Tibial nerve (tissue), 4 donors: ENCODE data around the gene SYT7. TPM values are rescaled to one million over a fixed set of nuclear protein-coding genes. Genes with fewer than 3 reads are reported as not detected.
A peak's percentile ranks its signal among the peaks of the same experiment; 100 is the strongest.

Experiments
- DNase-seq, 2 donors: peaks; one replicate each; pipeline ENCODE4 v3.0.0-alpha.2; 2019; ENCODE audit warnings: low spot score in 2 of 2
- H3K27ac ChIP-seq, 4 donors: fragments of 200-600 bp; sonication (generic) in 3 of 4; one replicate each; pipeline ENCODE4 v1.5.1; 2017 to 2019; ENCODE audit warnings: mild to moderate bottlenecking in 1 of 4
- H3K27me3 ChIP-seq, 2 donors: fragments of 200-600 bp; sonication (generic) in 1 of 2; one replicate each; pipeline versions ENCODE4 v1.5.1 to v1.6.0; 2017 to 2019
- H3K36me3 ChIP-seq, 3 donors: fragments of 200-600 bp; sonication (generic); one replicate each; pipeline ENCODE4 v1.5.1; 2018 to 2019
- H3K4me1 ChIP-seq, 4 donors: fragments of 200-600 bp; sonication (generic) in 3 of 4; one replicate each; pipeline ENCODE4 v1.5.1; 2017 to 2019
- H3K4me3 ChIP-seq, 4 donors: fragments of 200-600 bp; sonication (generic) in 3 of 4; one replicate each; pipeline ENCODE4 v1.5.1; 2017 to 2019; ENCODE audit warnings: mild to moderate bottlenecking in 1 of 4, moderate library complexity in 1 of 4
- H3K9me3 ChIP-seq, 4 donors: fragments of 200-600 bp; sonication (generic) in 3 of 4; one replicate each; pipeline ENCODE4 v1.5.1; 2017 to 2019
- EP300 ChIP-seq, 2 donors: sonication (generic); formaldehyde crosslinking; IDR thresholded peaks; one replicate each; pipeline ENCODE4 v1.6.1; 2017; ENCODE audit warnings: antibody characterized with exemption in 2 of 2, mild to moderate bottlenecking in 1 of 2
- POLR2A ChIP-seq, 2 donors: fragments of 450-650 bp; IDR thresholded peaks; one replicate each; pipeline ENCODE4 v1.6.1; 2017; ENCODE audit warnings: antibody characterized with exemption in 2 of 2, mild to moderate bottlenecking in 2 of 2, moderate library complexity in 2 of 2
- WGBS, 2 donors: methylation state at CpG; one replicate each; pipeline ENCODE4 v1.1.5; 2018; 5-methylcytosine and 5-hydroxymethylcytosine counted together
- total RNA-seq, 4 donors: library from RNA; depleted of rRNA; stranded (reverse); fragments of >200 nt; gene quantifications; one replicate each; pipeline ENCODE4 v1.1.0, GENCODE V29; 2016
- TF ChIP-seq, protein P1 (sequence below), 5 experiments: fragments of 200-600 bp in 3 of 5; fragments of 450-650 bp in 2 of 5; sonication (generic) in 3 of 5; IDR thresholded peaks; one replicate each; pipeline ENCODE4 v1.5.1; 2016 to 2019; ENCODE audit warnings: antibody characterized with exemption in 5 of 5, mild to moderate bottlenecking in 3 of 5, moderate library complexity in 2 of 5

Gene SYT7, protein sequence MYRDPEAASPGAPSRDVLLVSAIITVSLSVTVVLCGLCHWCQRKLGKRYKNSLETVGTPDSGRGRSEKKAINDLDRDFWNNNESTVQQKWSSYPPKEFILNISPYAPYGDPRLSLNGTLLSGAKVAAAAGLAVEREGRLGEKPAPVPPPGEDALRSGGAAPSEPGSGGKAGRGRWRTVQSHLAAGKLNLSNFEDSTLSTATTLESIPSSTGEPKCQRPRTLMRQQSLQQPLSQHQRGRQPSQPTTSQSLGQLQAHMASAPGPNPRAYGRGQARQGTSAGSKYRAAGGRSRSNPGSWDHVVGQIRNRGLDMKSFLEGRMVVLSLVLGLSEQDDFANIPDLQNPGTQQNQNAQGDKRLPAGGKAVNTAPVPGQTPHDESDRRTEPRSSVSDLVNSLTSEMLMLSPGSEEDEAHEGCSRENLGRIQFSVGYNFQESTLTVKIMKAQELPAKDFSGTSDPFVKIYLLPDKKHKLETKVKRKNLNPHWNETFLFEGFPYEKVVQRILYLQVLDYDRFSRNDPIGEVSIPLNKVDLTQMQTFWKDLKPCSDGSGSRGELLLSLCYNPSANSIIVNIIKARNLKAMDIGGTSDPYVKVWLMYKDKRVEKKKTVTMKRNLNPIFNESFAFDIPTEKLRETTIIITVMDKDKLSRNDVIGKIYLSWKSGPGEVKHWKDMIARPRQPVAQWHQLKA
- 1 to 10 TPM; 1.2 to 2.5 (median 1.8) TPM for total RNA-seq

- H3K36me3 ChIP-seq = no peaks in the 10 kb centered on the region
- peak within 1 kb of the TSS in 3 of 4 donors; percentile 41 to 62 (median 57) for H3K4me3 ChIP-seq
- WGBS, 2 donors = 1% methylated on average over 9 to 16 of the region's 96 CpGs
- TF ChIP-seq POLR2A (IDR thresholded peaks at IDR 0.05) (peak; percentile 12 to 97), EP300 (IDR thresholded peaks at IDR 0.05) (peak; percentile 70 to 85)
- TF ChIP-seq, protein P1, sequence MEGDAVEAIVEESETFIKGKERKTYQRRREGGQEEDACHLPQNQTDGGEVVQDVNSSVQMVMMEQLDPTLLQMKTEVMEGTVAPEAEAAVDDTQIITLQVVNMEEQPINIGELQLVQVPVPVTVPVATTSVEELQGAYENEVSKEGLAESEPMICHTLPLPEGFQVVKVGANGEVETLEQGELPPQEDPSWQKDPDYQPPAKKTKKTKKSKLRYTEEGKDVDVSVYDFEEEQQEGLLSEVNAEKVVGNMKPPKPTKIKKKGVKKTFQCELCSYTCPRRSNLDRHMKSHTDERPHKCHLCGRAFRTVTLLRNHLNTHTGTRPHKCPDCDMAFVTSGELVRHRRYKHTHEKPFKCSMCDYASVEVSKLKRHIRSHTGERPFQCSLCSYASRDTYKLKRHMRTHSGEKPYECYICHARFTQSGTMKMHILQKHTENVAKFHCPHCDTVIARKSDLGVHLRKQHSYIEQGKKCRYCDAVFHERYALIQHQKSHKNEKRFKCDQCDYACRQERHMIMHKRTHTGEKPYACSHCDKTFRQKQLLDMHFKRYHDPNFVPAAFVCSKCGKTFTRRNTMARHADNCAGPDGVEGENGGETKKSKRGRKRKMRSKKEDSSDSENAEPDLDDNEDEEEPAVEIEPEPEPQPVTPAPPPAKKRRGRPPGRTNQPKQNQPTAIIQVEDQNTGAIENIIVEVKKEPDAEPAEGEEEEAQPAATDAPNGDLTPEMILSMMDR (IDR thresholded peaks at IDR 0.05) = peak in 3 of 5 experiments; percentile 44 to 94 (median 81)
- peak; percentile 90 to 96 for DNase-seq
- H3K4me1 ChIP-seq = peaks cover 0 to 15% (median 9%) of the 10 kb centered on the region in 4 donors
- H3K27me3 ChIP-seq = peaks cover 0 to 36% of the 10 kb centered on the region in 2 donors
- H3K27ac ChIP-seq = peak within 1 kb of the TSS in 2 of 4 donors; percentile 59 to 85
- H3K9me3 ChIP-seq = no peaks in the 10 kb centered on the region
Measured at GRCh38 chr11:61581030-61581928, at the start of gene SYT7. TSS of gene SYT7 (minus strand) at chr11:61581076. CDS start at chr11:61580820, 256 bp downstream.

DNA sequence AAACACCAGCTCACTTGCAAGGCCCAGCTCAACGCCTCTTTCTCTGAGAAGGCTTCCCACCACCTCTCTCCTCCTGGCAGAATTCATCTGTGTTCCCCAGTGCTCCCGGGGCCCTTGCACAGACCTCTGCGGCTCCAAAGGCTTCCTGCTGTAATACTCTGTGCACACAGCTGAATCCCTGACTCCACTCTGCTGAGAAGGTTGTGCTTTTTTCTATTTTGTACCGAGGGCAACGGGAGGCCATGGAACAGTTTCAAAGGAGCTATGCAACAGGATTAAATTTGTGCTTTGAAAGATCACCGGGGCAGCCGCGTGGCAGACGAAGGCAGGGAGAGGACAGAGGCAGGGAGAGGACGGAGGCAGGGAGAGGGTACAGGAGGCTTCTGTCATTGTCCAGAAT is 49.2 kb upstream of the SYT7 start:
- H3K27ac ChIP-seq = no peak overlapping the region
- no peaks in the 10 kb centered on the region for H3K4me1 ChIP-seq
- H3K9me3 ChIP-seq = no peaks in the 10 kb centered on the region
- DNase-seq = no peak
- TF ChIP-seq, protein P1 (IDR thresholded peaks at IDR 0.05) = no peak
- TF ChIP-seq POLR2A (IDR thresholded peaks at IDR 0.05) (no peak), EP300 (IDR thresholded peaks at IDR 0.05) (no peak)
- H3K36me3 ChIP-seq = no peaks in the 10 kb centered on the region
- H3K27me3 ChIP-seq = peaks cover 0 to 6% of the 10 kb centered on the region in 2 donors
- no peak overlapping the region for H3K4me3 ChIP-seq
- 32 to 49% methylated on average over 10 of the region's 10 CpGs for WGBS, 2 donors

DNA sequence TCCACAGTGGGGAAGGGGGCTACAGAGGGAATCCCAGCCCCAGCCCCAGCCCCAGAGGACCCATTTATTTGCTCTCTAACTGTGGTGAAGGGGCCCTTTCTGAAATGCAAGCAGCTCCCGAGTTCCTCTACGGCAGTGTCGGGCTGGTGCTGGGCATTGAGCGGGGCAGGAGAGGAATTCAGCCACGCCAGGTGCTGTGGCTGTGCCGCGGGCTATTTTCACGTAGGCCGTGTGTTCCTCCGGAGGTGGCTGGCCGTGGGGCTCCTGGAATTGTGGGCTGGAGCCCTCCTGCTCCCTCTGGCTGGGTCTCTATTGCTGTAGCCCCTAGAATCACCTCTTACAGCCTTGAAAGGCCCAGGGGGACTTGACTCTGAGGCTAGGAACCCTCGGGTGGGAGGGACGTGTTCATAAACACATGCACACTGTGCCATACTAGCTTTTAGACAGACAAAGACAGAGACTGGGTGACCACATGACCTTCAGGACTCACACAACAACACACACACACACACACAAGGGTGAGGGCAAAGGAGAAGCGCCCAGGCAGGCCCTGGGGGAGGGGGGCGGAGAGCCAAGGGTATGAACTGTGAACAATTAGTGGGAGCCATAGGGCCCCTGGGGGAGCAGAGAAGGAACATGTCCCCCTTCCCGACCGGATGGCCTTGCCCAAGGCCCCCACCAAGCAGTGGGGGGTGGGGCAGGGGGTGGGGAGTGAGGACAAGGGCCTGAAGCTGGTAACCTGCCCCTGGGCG is 48.4 kb upstream of the SYT7 start:
- 73 to 78% methylated on average over 17 to 18 of the region's 18 CpGs for WGBS, 2 donors
- Histone ChIP-seq H3K9me3 (no peaks in the 10 kb centered on the region), H3K4me3 (no peak overlapping the region), H3K36me3 (no peaks in the 10 kb centered on the region), H3K27ac (no peak overlapping the region), H3K27me3 (peaks cover 0 to 6% of the 10 kb centered on the region in 2 donors), H3K4me1 (no peaks in the 10 kb centered on the region)
- TF ChIP-seq POLR2A (IDR thresholded peaks at IDR 0.05) (no peak), EP300 (IDR thresholded peaks at IDR 0.05) (no peak)
- TF ChIP-seq, protein P1 (IDR thresholded peaks at IDR 0.05) = no peak
- no peak for DNase-seq

- Histone ChIP-seq H3K27me3 (peaks cover 0 to 6% of the 10 kb centered on the region in 2 donors), H3K9me3 (no peaks in the 10 kb centered on the region), H3K4me3 (no peak overlapping the region), H3K27ac (no peak overlapping the region), H3K36me3 (no peaks in the 10 kb centered on the region), H3K4me1 (no peaks in the 10 kb centered on the region)
- DNase-seq = no peak
- 14 to 65% methylated on average over 2 to 5 of the region's 5 CpGs for WGBS, 2 donors
- TF ChIP-seq POLR2A (IDR thresholded peaks at IDR 0.05) = no peak
- TF ChIP-seq, protein P1 (IDR thresholded peaks at IDR 0.05) = no peak
- TF ChIP-seq EP300 (IDR thresholded peaks at IDR 0.05) = no peak
Measured at GRCh38 chr11:61628662-61628970, 47.7 kb upstream of the SYT7 start.
